HG03280 (cell line): ENCODE results near the gene WNT3.

Source experiments
- ATAC-seq: cut with Tn5 transposase; IDR thresholded peaks from one replicate; pipeline ENCODE4 v1.9.1; 2021; ENCODE audit warnings: mild to moderate bottlenecking, moderate library complexity; ENCODE audit not compliant: unreplicated experiment

The WNT3 gene

GRCh38 chr17:46836500-46836899 lies 18.0 kb upstream of the WNT3 start:
- ATAC-seq, result no peak

- ATAC-seq, result no peak
Measured at GRCh38 chr17:46834846-46835245, 16.4 kb upstream of the WNT3 start.

GRCh38 chr17:46833840-46834208 lies 15.3 kb upstream of the WNT3 start:
- ATAC-seq, result no peak

GRCh38 chr17:46832945-46833839 lies 14.7 kb upstream of the WNT3 start:
- ATAC-seq, result no peak

- ATAC-seq, result no peak
Measured at GRCh38 chr17:46832331-46832821, 13.9 kb upstream of the WNT3 start.

- ATAC-seq, result no peak
Measured at GRCh38 chr17:46831573-46832330, 13.3 kb upstream of the WNT3 start.

GRCh38 chr17:46827274-46827673 lies 8.8 kb upstream of the WNT3 start:
- no peak for ATAC-seq

GRCh38 chr17:46826116-46826515 lies 7.6 kb upstream of the WNT3 start:
- no peak for ATAC-seq

- ATAC-seq, result no peak
Measured at GRCh38 chr17:46823657-46824056, 5.2 kb upstream of the WNT3 start.

GRCh38 chr17:46822388-46822921 lies 4.0 kb upstream of the WNT3 start:
- no peak for ATAC-seq

GRCh38 chr17:46821482-46822387 lies 3.2 kb upstream of the WNT3 start:
- no peak for ATAC-seq

GRCh38 chr17:46820592-46821450 lies 2.3 kb upstream of the WNT3 start:
- ATAC-seq, result no peak

GRCh38 chr17:46819906-46820351 lies 1.4 kb upstream of the WNT3 start:
- ATAC-seq, result no peak

GRCh38 chr17:46818929-46819859 lies 702 bp upstream of the WNT3 start:
- ATAC-seq, result no peak

- ATAC-seq, result no peak
Measured at GRCh38 chr17:46817901-46818209, 637 bp downstream of the WNT3 start.

GRCh38 chr17:46817151-46817900 lies 1.2 kb downstream of the WNT3 start:
- ATAC-seq, result no peak

GRCh38 chr17:46815474-46816353 lies 2.8 kb downstream of the WNT3 start:
- no peak for ATAC-seq
